Central memory CD4-positive, alpha-beta T cell (primary cell): ENCODE measurements around the gene MIER2.
"Not testable (repeated sequence)": the region's sequence is repeated elsewhere in the genome, so short reads cannot be mapped to it uniquely, and the experiment has no call there.

Experiments used
- DNase-seq: peaks from one replicate; pipeline ENCODE4 v3.0.0; 2022

The MIER2 gene

DNA sequence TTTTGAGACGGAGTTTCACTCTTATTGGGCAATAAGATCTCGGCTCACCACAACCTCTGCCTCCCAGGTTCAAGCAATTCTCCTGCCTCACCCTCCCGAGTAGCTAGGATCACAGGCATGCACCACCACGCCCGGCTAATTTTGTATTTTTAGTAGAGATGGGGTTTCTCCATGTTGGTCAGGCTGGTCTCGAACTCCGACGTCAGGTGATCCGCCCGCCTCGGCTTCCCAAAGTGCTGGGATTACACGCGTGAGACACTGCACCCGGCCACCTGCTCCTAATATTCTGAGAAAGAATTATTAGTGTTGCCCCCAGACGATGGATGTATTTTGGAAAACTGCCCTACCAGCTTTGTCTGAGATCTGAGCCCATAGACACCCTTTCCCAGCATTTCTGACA lies 10.9 kb upstream of the MIER2 start:
- not testable (repeated sequence) for DNase-seq

- DNase-seq, result no peak
Measured at GRCh38 chr19:355134-355533, 10.5 kb upstream of the MIER2 start.

DNA sequence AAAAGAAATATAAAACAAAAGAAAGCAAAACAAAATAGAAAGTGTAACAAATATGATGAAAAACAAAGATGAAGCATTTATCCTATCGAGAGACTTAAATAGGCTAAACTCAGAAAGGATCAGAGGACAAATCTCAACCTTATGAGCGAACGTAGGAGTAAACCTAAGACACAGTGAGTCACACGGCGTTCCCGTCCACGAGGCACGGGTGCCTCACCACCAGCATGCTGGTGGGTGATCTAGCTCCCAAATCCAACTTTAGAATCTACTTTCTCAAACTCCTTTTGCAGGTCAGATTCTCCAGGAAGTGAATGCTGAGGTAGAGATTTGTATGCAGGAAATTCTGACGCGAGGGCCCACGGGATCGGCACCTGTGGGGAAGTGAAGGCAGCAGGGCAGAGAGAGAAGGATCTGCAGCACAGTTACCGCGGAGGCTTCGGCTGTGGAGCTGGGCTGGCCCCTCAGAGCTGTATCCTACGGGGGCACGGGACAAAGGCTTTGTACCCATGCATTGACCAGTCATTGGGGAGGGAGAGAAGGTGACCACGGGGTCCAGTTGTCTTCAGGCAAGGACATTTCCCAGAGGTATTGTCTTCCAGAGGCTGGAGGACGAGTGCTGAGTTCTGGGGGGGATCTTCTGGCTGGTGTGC lies 7.5 kb upstream of the MIER2 start:
- no peak for DNase-seq

GRCh38 chr19:347946-348861 lies 3.6 kb upstream of the MIER2 start:
- no peak for DNase-seq

- DNase-seq, result no peak
Measured at GRCh38 chr19:345320-345879, 804 bp upstream of the MIER2 start.

DNA sequence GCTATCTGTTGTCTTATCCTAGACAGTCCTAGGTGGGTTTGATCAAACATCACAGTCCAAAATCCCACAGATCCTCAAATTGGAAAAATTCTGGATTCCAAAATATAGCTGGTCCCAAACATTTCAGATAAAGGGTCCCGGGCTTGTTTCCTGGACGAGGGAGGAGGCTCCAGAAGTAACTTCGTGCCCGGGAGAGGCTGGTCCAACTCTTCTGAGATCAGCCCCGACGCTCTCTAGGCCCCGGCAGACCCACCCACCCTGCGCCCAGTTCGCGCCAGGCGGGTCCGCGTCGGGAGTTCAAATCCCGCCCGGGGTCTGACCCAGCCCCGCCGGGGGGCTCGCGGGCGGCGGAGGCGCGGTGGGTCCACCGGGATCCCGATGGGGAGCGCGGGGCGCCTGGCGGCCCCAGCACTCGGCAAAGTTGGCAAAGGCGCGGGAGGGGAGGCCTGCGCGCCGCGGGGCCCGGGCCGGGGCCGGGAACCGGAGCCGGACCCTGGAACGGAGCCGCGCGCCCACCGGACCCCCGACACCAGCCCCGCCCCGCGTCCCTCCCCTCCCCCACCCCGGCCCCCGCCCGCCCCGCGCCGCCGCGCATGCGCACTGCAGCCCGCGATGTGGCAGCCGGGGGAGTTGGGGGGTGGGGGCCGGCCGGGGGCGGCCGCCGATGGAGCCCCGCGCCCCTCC lies 513 bp downstream of the MIER2 start:
- peak; percentile 11 for DNase-seq

- no peak for DNase-seq
Measured at GRCh38 chr19:343451-343931, 1.1 kb downstream of the MIER2 start.

DNA sequence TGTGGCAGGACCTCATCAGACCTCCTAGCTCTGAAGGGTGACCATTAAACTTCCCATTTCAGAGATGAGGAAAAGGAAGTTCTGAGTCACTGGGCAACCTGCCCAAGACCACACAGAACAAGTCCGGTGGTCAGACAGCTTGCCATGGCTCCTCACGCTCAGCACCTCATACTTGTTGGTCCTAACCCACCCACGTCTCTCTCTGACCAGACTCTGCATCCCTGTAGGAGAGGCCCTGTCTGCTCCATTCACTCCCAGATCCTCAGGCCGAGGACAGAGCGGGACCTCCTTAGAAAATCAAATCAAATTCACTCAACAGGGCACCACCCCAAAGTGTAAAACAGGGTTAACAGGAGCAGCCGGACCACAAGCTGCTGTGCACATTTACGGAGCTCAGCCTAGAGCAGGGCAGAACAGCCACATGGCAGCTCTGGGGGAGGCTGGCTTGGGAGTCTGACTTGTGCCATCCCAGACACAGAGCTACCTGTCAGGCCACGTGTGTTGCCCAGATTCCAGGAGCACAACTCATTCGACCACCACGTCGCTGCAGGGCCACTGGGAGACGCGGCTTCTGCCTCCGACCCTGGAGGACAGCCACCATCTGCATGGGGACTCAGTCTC lies 1.7 kb downstream of the MIER2 start:
- DNase-seq, result no peak

GRCh38 chr19:342128-342455 lies 2.5 kb downstream of the MIER2 start:
- no peak for DNase-seq

DNA sequence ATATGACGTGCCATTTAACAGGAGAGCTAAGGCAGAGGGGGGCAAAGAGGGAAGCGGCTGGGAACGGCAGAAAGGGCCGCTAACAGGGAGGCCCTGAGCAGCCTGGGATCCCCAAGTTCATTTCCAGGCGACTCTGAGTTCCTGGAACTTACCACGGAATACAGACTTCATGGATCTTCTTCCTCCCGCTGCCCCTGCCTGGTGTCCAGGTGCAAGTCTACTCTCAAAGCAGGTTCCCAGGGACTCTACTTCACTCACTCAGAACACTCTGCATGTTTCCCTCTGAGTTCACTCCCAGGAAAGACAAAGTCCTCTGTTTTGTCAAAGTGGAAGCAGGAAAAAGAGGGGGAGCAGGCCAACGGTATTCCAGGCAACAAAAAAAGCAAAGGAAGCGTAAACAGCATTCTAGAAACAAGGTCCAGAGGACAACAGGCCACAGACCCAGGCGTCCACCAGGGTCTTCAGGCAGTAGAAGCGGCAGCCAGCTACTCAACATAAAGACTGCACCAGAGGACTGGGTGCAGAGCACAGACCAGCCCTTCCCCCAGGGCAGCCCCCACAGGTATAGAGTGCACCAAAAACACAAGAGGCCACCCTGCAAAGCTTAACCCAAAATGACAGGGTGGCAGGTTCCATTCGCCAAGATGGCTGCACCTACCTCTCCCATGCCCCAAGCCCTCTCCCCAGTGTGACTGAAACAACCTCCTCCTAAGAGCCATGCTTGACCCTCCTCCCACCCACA lies 3.0 kb downstream of the MIER2 start:
- DNase-seq, result no peak

DNA sequence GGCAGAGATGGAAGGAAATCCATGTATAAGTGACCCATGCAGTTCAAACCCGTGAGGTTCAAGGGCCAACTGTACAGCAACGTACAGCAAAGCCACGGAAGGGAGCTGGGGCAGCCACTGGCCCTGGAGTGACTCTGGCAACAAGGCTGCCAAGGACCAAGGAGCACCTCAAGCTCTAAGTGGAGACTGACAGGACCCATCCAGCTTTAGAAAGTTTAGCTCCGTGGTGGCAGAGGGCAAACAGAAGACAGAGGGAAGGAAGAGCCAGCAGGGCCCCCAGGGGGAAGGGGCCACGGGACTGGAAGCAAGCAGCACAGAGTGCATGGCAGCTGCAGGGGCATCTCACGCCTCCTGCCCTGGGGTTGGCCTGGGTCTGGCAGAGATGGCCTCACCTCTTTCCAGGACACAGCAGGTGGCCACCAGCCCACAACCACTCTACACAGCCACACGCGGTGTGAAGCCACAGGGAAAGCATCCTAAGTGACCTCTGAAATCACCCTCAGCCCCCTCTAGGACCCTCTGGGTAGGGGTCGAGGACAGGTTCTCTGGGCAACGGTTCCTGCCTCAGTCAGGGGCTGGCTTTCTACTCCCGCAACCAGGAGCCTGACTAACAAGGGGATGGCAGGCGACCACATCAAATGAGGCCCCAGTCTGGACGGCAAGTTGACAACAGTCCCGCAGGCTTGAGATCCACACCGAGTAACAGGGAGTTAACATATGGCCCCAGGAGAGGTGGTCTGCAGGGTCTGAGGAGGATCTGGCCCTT lies 3.8 kb downstream of the MIER2 start:
- DNase-seq, result no peak

DNA sequence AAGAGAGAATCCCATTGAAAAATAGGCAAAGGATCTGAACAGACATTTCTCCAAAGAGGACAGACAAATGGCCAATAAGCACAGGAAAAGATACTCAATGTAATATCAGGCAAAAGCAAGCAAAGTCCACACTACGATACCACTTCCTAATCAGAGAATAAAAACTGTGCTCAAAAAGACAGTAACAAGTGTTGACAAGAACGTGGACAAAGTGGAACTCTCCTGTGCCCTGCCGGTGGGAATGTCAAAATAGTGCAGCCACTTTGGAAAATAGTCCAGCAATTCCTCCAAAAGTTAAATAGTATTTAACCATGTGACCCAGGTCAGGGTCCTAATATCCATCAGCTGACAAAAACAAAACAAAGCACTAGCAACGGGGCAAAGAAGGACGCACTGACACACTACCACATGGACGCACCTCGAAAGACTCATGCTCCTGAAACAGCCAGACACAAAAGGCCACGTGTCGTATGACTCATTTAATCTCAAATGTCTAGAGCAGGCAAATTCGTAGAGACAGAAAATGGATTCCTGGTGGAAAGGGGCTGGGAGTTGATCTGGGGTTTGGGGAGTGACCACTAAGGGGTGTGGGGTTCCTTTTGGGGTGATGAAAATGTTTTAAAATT lies 5.2 kb downstream of the MIER2 start:
- DNase-seq, result no peak

- DNase-seq, result no peak
Measured at GRCh38 chr19:338421-338820, 6.2 kb downstream of the MIER2 start.

DNA sequence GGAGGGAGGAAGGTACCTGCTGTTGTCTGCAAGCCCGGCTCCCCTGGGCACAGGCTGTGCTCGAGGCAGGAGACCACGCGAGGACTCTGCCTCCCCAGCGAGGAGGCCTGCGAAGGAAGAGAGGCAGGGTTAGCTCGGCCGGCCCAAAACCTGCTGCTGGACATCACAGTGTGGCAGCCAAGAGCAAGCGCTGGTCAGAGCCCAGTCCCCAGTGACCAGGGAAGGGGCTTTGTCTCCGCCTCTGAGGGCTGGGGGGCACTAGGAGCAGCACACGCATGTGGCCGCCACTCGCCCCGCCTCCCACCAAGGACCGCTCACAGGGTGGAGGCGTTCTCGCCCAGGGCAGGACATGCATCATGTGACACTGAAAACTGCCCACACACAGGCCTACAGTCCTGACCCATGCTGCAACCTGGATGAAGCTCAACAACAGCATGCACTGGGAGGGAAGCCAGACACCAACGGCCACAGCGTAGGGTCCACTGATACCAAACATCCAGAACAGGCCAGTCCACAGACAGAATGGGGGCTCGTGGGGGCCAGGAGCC lies 8.5 kb downstream of the MIER2 start:
- DNase-seq, result no peak

- no peak for DNase-seq
Measured at GRCh38 chr19:335486-336066, 9.0 kb downstream of the MIER2 start.

DNA sequence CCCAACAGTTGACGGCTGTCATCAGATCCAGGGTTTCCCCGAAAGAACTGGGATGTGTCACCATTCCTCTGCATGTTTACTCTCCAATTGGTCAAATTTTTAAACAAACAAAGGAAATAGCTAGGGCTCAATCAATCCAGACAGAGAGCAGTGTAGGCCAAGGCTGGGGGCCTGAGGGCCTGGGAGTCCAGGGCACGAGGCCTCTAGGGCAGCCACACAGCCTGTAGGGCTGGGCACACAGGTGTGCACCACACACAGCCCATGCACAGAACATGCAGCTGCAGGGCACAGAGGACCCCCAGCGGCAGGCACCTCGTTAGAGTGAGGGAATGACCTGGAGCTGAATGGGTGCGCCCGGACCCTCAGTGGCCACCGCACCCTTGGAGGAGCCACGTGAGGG lies 9.5 kb downstream of the MIER2 start:
- no peak for DNase-seq

DNA sequence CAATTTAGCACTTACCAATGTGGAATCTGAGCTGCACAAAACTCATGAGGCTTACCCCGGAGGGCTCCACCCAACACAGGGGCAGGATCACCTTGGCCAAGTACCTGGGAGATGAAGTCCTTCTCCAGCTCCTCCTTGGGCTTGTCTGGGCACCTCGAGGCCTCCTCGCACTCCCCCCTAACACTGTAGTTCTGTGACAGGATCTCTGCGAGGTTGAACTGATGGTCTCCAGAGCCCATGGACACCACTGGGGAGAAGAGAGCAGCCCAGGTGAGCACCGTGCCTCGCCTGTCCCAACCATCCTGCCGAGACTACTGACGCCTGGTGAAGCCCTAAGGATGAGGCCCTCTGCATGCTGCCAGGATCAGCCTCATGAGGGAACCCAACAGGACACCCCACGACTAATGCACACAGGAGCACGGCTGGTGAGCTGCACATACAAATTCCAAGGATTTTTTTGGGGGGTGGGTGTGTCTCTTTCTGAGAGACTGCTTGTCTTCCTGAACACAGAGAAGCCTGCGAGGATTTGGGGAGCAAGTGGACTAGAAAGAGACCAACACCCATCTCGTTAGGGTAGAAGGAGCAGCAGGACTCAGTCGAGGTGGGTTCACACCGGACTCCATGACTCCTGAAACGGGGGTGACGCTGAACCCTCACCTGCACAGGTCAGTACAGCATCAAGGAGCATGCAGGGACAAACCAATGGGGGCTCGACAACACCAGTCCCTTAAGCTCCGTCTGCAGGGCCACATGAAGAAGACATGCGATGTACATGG lies 10.1 kb downstream of the MIER2 start:
- no peak for DNase-seq

GRCh38 chr19:330503-330902 lies 14.1 kb downstream of the MIER2 start:
- no peak for DNase-seq

GRCh38 chr19:329876-330275 lies 14.7 kb downstream of the MIER2 start:
- DNase-seq, result no peak
